BLaER1 (cell line): ENCODE data around the gene CD69.

Source experiments
- H3K27ac ChIP-seq: shearing (Covaris generic); formaldehyde crosslinking; 2 replicates; pipeline ENCODE4 v1.8.1; 2022
- H3K27me3 ChIP-seq: shearing (Covaris generic); formaldehyde crosslinking; 2 replicates; pipeline ENCODE4 v1.8.1; 2022
- H3K36me3 ChIP-seq: shearing (Covaris generic); formaldehyde crosslinking; 2 replicates; pipeline ENCODE4 v1.8.1; 2022
- H3K4me1 ChIP-seq: shearing (Covaris generic); formaldehyde crosslinking; 2 replicates; pipeline ENCODE4 v1.8.1; 2022
- H3K4me2 ChIP-seq: shearing (Covaris generic); formaldehyde crosslinking; 2 replicates; pipeline ENCODE4 v1.8.1; 2022
- H3K4me3 ChIP-seq: shearing (Covaris generic); formaldehyde crosslinking; 2 replicates; pipeline ENCODE4 v1.8.1; 2022
- H3K9ac ChIP-seq: shearing (Covaris generic); formaldehyde crosslinking; 2 replicates; pipeline ENCODE4 v1.8.1; 2022
- H3K9me3 ChIP-seq: shearing (Covaris generic); formaldehyde crosslinking; 2 replicates; pipeline ENCODE4 v1.8.1; 2022
- H4K20me1 ChIP-seq: shearing (Covaris generic); formaldehyde crosslinking; 2 replicates; pipeline ENCODE4 v1.8.1; 2022
- Cebpa-rat ChIP-seq: shearing (Covaris generic); IDR thresholded peaks from 2 replicates; pipeline ENCODE4 v1.8.1; 2022

CD69 gene

GRCh38 chr12:9760699-9761418 lies at the start of gene CD69:
Gene CD69, minus strand, starts transcription at chr12:9760901. Its CDS starts 81 bp downstream, at chr12:9760820.
- H3K4me1 ChIP-seq = peaks cover 72% of the 10 kb centered on the region
- H3K4me3 ChIP-seq = peak within 1 kb of the TSS; percentile 11; the same call in 1 of the 2 replicates
- no peaks in the 10 kb centered on the region for H4K20me1 ChIP-seq
- peak within 1 kb of the TSS; percentile 80 for H3K4me2 ChIP-seq
- H3K27ac ChIP-seq = no peak within 1 kb of the TSS
- H3K9ac ChIP-seq = no peak within 1 kb of the TSS
- H3K27me3 ChIP-seq = peaks cover 37% of the 10 kb centered on the region
- H3K9me3 ChIP-seq = no peaks in the 10 kb centered on the region
- H3K36me3 ChIP-seq = no peaks in the 10 kb centered on the region
- no peak for TF ChIP-seq Cebpa-rat

GRCh38 chr12:9809866-9810265 lies 49.2 kb upstream of the CD69 start:
- no peak overlapping the region for H3K27ac ChIP-seq
- no peak overlapping the region for H3K4me3 ChIP-seq
- H3K27me3 ChIP-seq = no peaks in the 10 kb centered on the region
- H3K4me2 ChIP-seq = no peak overlapping the region
- no peak overlapping the region for H3K9ac ChIP-seq
- no peaks in the 10 kb centered on the region for H3K36me3 ChIP-seq
- peaks cover 12% of the 10 kb centered on the region for H3K4me1 ChIP-seq
- no peak for TF ChIP-seq Cebpa-rat
- no peaks in the 10 kb centered on the region for H3K9me3 ChIP-seq
- no peaks in the 10 kb centered on the region for H4K20me1 ChIP-seq

GRCh38 chr12:9809338-9809737 lies 48.6 kb upstream of the CD69 start:
- Histone ChIP-seq H3K27ac (no peak overlapping the region), H3K9me3 (no peaks in the 10 kb centered on the region), H3K27me3 (no peaks in the 10 kb centered on the region), H3K4me3 (no peak overlapping the region), H3K9ac (no peak overlapping the region), H3K36me3 (no peaks in the 10 kb centered on the region), H3K4me1 (peaks cover 12% of the 10 kb centered on the region), H4K20me1 (no peaks in the 10 kb centered on the region), H3K4me2 (no peak overlapping the region)
- no peak for TF ChIP-seq Cebpa-rat

DNA sequence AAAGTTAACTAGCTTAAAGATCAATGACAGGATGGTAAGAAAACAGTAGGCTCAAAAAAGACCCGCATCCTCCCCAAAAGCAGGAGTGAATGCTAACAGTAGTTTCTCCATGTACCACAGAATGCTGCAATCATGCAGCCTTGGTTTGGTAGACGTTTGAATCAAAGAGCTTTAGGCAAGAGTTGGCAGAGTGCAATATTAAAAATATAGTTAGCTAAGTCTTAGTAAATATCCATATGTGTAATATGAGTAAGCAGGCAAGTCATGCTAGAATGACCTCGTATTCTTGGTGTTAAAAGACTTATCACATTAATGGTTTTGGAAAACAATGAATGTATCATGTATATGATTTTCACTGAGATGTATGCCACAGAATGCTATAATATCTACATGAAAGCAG lies 47.8 kb upstream of the CD69 start:
- H3K27ac ChIP-seq = no peak overlapping the region
- no peak for TF ChIP-seq Cebpa-rat
- no peaks in the 10 kb centered on the region for H4K20me1 ChIP-seq
- H3K4me1 ChIP-seq = 0 out of 2 replicates have a peak, but pooled peaks cover 5% of the 10 kb centered on the region
- H3K27me3 ChIP-seq = no peaks in the 10 kb centered on the region
- H3K4me3 ChIP-seq = no peak overlapping the region
- H3K9me3 ChIP-seq = no peaks in the 10 kb centered on the region
- H3K36me3 ChIP-seq = no peaks in the 10 kb centered on the region
- no peak overlapping the region for H3K9ac ChIP-seq
- no peak overlapping the region for H3K4me2 ChIP-seq

GRCh38 chr12:9806714-9807113 lies 46.0 kb upstream of the CD69 start:
- Histone ChIP-seq H3K9me3 (no peaks in the 10 kb centered on the region), H3K27ac (no peak overlapping the region), H3K27me3 (no peaks in the 10 kb centered on the region), H3K36me3 (no peaks in the 10 kb centered on the region), H3K9ac (no peak overlapping the region), H3K4me2 (no peak overlapping the region), H4K20me1 (no peaks in the 10 kb centered on the region), H3K4me3 (no peak overlapping the region), H3K4me1 (0 out of 2 replicates have a peak, but pooled peaks cover 5% of the 10 kb centered on the region)
- TF ChIP-seq Cebpa-rat = no peak

- Histone ChIP-seq H3K9ac (no peak overlapping the region), H4K20me1 (no peaks in the 10 kb centered on the region), H3K4me2 (no peak overlapping the region), H3K27ac (no peak overlapping the region), H3K27me3 (no peaks in the 10 kb centered on the region), H3K4me3 (no peak overlapping the region), H3K36me3 (no peaks in the 10 kb centered on the region), H3K9me3 (no peaks in the 10 kb centered on the region), H3K4me1 (0 out of 2 replicates have a peak, but pooled peaks cover 4% of the 10 kb centered on the region)
- no peak for TF ChIP-seq Cebpa-rat
Observed at GRCh38 chr12:9805883-9806282, 45.2 kb upstream of the CD69 start.

DNA sequence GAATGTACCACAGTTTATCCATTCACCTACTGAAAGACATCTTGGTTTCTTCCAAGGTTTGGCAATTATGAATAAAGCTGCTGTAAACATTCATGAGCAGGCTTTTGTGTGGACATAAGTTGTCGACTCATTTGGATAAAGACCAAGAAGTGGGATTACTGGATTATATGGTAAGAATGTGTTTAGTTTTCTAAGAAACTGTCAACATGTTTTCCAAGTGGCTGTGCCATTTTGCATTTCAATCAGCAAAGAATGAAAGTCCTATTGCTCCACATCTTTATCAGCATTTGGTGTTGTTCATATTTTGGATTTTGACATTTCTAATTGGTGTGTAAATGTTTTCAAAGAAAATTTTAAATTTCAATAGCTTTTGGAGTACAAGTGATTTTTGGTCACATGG lies 39.3 kb upstream of the CD69 start:
- Histone ChIP-seq H3K36me3 (no peaks in the 10 kb centered on the region), H3K9me3 (no peaks in the 10 kb centered on the region), H3K27me3 (no peaks in the 10 kb centered on the region), H3K4me1 (peaks cover 21% of the 10 kb centered on the region), H3K4me3 (no peak overlapping the region), H3K27ac (no peak overlapping the region), H4K20me1 (no peaks in the 10 kb centered on the region), H3K9ac (no peak overlapping the region), H3K4me2 (no peak overlapping the region)
- no peak for TF ChIP-seq Cebpa-rat

- Histone ChIP-seq H3K9me3 (no peaks in the 10 kb centered on the region), H3K4me3 (no peak overlapping the region), H3K27me3 (no peaks in the 10 kb centered on the region), H3K4me1 (peaks cover 38% of the 10 kb centered on the region), H3K4me2 (peak overlapping the region; percentile 43), H3K9ac (no peak overlapping the region), H4K20me1 (no peaks in the 10 kb centered on the region), H3K27ac (no peak overlapping the region), H3K36me3 (no peaks in the 10 kb centered on the region)
- no peak for TF ChIP-seq Cebpa-rat
Observed at GRCh38 chr12:9797722-9798619, 37.3 kb upstream of the CD69 start.

DNA sequence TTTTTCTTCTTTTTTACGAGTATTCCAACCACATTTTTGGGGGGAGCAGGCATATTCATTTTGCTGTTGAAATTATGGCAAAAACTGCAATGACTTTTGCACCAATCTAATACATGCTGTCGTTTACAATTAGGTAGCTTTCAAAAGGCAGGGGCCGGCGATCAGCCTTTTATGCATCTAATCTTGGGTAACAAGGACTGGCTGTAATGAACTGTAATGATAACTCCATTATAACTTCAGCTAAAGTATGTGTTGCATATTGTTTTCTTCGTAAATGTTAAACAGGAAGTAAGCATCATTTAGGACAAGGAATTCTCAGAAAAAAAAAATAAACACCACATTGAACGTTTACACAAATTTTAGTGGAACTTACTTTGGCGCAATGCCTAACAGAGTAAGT lies 36.3 kb upstream of the CD69 start:
- H3K9me3 ChIP-seq = no peaks in the 10 kb centered on the region
- no peaks in the 10 kb centered on the region for H3K27me3 ChIP-seq
- H3K4me2 ChIP-seq = 0 out of 2 replicates have a peak overlapping the region, but pooled peaks have one; percentile 6
- no peak for TF ChIP-seq Cebpa-rat
- no peak overlapping the region for H3K4me3 ChIP-seq
- H3K36me3 ChIP-seq = no peaks in the 10 kb centered on the region
- H4K20me1 ChIP-seq = no peaks in the 10 kb centered on the region
- H3K27ac ChIP-seq = no peak overlapping the region
- H3K9ac ChIP-seq = no peak overlapping the region
- H3K4me1 ChIP-seq = peaks cover 38% of the 10 kb centered on the region

DNA sequence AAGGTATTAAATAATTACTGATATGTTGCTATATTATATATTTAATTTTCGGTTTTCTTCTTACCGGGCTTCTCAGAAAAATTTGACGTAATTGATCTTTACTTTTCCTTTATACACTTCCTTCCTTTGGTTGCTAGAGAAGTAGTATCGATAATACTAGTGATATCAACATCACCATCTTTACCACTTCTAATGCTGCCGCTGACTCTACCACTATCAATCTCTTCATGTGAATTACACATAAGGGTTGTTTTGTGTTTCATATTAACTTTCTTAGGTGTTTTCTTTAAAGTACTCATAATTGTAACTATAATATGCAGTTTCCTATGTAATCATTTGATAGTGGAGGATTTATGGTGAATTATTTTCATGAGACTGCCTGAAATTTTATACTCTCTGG lies 35.6 kb upstream of the CD69 start:
- no peak overlapping the region for H3K4me2 ChIP-seq
- no peaks in the 10 kb centered on the region for H3K9me3 ChIP-seq
- H4K20me1 ChIP-seq = no peaks in the 10 kb centered on the region
- no peaks in the 10 kb centered on the region for H3K36me3 ChIP-seq
- no peak for TF ChIP-seq Cebpa-rat
- no peak overlapping the region for H3K9ac ChIP-seq
- no peak overlapping the region for H3K27ac ChIP-seq
- H3K4me3 ChIP-seq = no peak overlapping the region
- H3K4me1 ChIP-seq = peaks cover 38% of the 10 kb centered on the region
- no peaks in the 10 kb centered on the region for H3K27me3 ChIP-seq
